NCI-H187 (cell line): Measurements from ENCODE around the gene KCNK10.

Source experiments
- DNase-seq, 2 experiments: peaks; one replicate each; lab custom pipeline; 2025; lab: John Stamatoyannopoulos, UW

KCNK10 gene

GRCh38 chr14:88323086-88323522 is at the start of gene KCNK10:
Gene KCNK10, minus strand, starts transcription at chr14:88323269. Its CDS starts 471 bp downstream, at chr14:88322798.
- peak in 1 of 2 experiments; percentile 58 for DNase-seq

- no peak for DNase-seq
Measured at GRCh38 chr14:88369496-88369895, 46.4 kb upstream of the KCNK10 start.

GRCh38 chr14:88364710-88365413 is 41.8 kb upstream of the KCNK10 start:
- DNase-seq, result no peak

- DNase-seq, result no peak
Measured at GRCh38 chr14:88363644-88364043, 40.6 kb upstream of the KCNK10 start.

GRCh38 chr14:88359500-88359899 is 36.4 kb upstream of the KCNK10 start:
- no peak for DNase-seq

GRCh38 chr14:88354358-88354757 is 31.3 kb upstream of the KCNK10 start:
- no peak for DNase-seq

- peak in 1 of 2 experiments; percentile 69 for DNase-seq
Measured at GRCh38 chr14:88352698-88353097, 29.6 kb upstream of the KCNK10 start.

GRCh38 chr14:88351966-88352691 is 29.1 kb upstream of the KCNK10 start:
- peak; percentile 73 to 84 for DNase-seq

- no peak for DNase-seq
Measured at GRCh38 chr14:88348546-88348945, 25.5 kb upstream of the KCNK10 start.

GRCh38 chr14:88346048-88346639 is 23.1 kb upstream of the KCNK10 start:
- DNase-seq, result no peak

GRCh38 chr14:88342980-88343379 is 19.9 kb upstream of the KCNK10 start:
- DNase-seq, result no peak

GRCh38 chr14:88340357-88340756 is 17.3 kb upstream of the KCNK10 start:
- DNase-seq, result no peak

- DNase-seq, result no peak
Measured at GRCh38 chr14:88333036-88333435, 10.0 kb upstream of the KCNK10 start.

- no peak for DNase-seq
Measured at GRCh38 chr14:88327497-88327896, 4.4 kb upstream of the KCNK10 start.

- DNase-seq, result no peak
Measured at GRCh38 chr14:88326352-88327103, 3.5 kb upstream of the KCNK10 start.

GRCh38 chr14:88325883-88326282 is 2.8 kb upstream of the KCNK10 start:
- no peak for DNase-seq

GRCh38 chr14:88324930-88325329 is 1.9 kb upstream of the KCNK10 start:
- DNase-seq, result no peak

GRCh38 chr14:88324491-88324890 is 1.4 kb upstream of the KCNK10 start:
- DNase-seq, result no peak

- peak in 1 of 2 experiments; percentile 68 for DNase-seq
Measured at GRCh38 chr14:88323523-88324199, 592 bp upstream of the KCNK10 start.

- DNase-seq, result peak in 1 of 2 experiments; percentile 34
Measured at GRCh38 chr14:88322504-88323085, 474 bp downstream of the KCNK10 start.
